Activated naive CD4-positive, alpha-beta T cell treated with anti-CD3 and anti-CD28 coated beads, Interleukin-2, amount 10 ng/mL, durations not matched to agents 7 days and 5 days (primary cell): ENCODE measurements around the gene PITPNB.

Source experiments
- CTCF ChIA-PET: fragments of 350-600 bp; sonication (Branson Sonifier 250); formaldehyde crosslinking; loops from one replicate; lab custom pipeline; 2021; ENCODE audit warnings: antibody characterized with exemption; lab: Charles Lee
- DNase-seq: peaks from one replicate; pipeline ENCODE4 v3.0.0-alpha.2; 2020
- H3K27ac Mint-ChIP-seq: one replicate; pipeline ENCODE4 v1.8.0; 2021; ENCODE audit warnings: mild to moderate bottlenecking, moderate library complexity, mixed read lengths
- H3K27me3 Mint-ChIP-seq: one replicate; pipeline ENCODE4 v1.8.0; 2021; ENCODE audit warnings: mild to moderate bottlenecking, mixed read lengths
- H3K36me3 Mint-ChIP-seq: one replicate; pipeline ENCODE4 v1.8.0; 2021; ENCODE audit warnings: mixed read lengths
- H3K4me1 Mint-ChIP-seq: one replicate; pipeline ENCODE4 v1.8.0; 2021; ENCODE audit warnings: mixed read lengths
- H3K4me3 Mint-ChIP-seq: one replicate; pipeline ENCODE4 v1.8.0; 2021; ENCODE audit warnings: mild to moderate bottlenecking, moderate library complexity, mixed read lengths
- H3K9me3 Mint-ChIP-seq: one replicate; pipeline ENCODE4 v1.8.0; 2021; ENCODE audit warnings: mixed read lengths

Gene PITPNB

DNA sequence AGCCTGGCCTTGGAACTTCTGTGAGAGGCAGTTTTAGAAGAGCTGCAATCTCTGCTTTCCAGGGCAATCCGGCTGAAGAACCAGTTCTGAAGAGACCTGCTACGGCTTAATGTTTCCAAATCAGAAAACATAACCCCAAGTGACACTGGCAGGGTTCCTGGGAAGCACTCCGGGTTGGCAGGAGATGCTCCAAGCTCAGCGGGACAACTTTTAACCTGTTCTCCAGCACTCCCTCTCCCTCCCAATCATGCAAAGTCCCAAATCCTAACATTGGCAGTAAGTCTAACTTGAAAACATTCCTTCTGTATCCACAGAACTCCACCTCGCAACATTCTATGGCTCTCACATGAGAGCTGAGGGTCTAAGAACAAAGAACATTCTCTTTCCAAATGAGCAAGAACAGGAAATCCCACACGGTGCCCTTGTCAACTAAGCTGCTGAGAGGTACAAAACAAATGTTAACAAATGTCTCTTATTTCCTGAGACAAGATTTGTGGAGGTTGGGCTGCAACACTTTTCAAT lies 69.0 kb downstream of the PITPNB start:
- DNase-seq: no peak
- no peak overlapping the region for H3K27ac Mint-ChIP-seq
- peaks cover 52% of the 10 kb centered on the region for H3K36me3 Mint-ChIP-seq
- no peaks in the 10 kb centered on the region for H3K27me3 Mint-ChIP-seq
- CTCF ChIA-PET: no interaction called here
- H3K9me3 Mint-ChIP-seq: no peaks in the 10 kb centered on the region
- peaks cover 3% of the 10 kb centered on the region for H3K4me1 Mint-ChIP-seq
- no peak overlapping the region for H3K4me3 Mint-ChIP-seq

DNA sequence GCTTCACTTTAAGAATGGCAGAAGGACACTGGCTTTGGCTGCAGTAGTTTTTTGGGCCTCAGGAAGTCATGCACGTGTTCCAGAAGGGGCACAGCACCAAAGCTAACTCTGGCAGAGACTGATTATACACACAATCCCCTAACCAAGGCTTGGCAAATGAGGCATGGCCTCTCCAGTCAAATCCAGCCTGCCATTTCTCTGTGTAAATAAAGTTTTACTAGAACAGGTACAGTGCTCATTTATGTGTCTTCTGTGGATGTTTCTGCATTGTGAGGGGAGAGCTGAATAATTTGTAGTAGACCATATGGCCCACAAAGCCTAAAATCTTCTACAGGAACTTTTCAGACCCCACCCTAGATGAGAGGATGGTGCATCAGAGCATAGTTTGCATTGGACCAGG lies 71.1 kb downstream of the PITPNB start:
- Mint-ChIP-seq H3K4me1 (peaks cover 3% of the 10 kb centered on the region), H3K36me3 (peaks cover 40% of the 10 kb centered on the region), H3K27ac (no peak overlapping the region), H3K9me3 (no peaks in the 10 kb centered on the region), H3K4me3 (no peak overlapping the region), H3K27me3 (no peaks in the 10 kb centered on the region)
- CTCF ChIA-PET: no interaction called here
- no peak for DNase-seq

DNA sequence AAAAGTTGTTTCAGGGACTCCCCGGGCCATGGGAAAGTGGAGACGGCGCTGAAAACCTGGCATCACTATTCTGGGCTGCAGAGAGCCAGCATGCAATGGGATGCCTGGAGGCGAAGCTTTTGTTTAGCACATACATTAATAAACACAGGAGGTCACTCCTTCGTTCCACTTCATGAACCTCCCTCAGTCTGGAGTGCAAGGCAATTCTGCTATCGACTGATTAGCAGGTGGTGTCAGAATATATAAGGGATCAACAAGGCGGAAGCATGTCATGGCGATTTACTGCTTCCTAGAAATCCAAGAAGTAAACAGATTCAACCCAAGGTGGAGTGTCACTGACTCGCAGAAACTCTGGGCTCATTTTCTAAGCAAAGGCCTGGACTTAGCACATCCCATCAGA lies 72.1 kb downstream of the PITPNB start:
- H3K36me3 Mint-ChIP-seq: peaks cover 37% of the 10 kb centered on the region
- H3K27me3 Mint-ChIP-seq: no peaks in the 10 kb centered on the region
- no peak overlapping the region for H3K4me3 Mint-ChIP-seq
- CTCF ChIA-PET: no interaction called here
- peaks cover 3% of the 10 kb centered on the region for H3K4me1 Mint-ChIP-seq
- H3K27ac Mint-ChIP-seq: no peak overlapping the region
- H3K9me3 Mint-ChIP-seq: no peaks in the 10 kb centered on the region
- DNase-seq: no peak

DNA sequence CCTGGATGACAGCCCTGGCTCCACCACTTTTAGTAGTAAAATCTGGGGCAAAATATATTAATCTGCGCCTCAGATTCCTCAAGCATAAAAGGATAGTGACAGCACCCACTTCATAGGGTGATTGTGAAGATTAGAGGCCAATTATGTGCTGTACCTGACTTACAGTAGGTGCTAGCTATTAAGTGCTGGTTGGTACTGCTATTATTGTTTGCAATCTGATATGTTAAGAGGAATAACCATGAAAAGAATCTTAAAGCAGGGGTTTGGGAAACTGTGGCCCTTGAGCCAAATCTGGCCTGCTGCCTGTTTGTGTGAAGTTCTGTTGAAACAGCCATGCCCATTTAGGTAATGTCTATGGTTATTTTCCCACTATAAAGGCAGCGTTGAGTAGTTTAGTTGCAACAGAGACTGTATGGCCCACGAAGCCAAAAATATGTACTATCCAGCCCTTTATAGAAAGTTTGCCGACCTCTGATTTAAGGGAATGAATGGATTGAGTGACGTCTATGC lies 72.8 kb downstream of the PITPNB start:
- CTCF ChIA-PET: no interaction called here
- H3K9me3 Mint-ChIP-seq: no peaks in the 10 kb centered on the region
- no peak overlapping the region for H3K4me3 Mint-ChIP-seq
- H3K27me3 Mint-ChIP-seq: no peaks in the 10 kb centered on the region
- DNase-seq: no peak
- peaks cover 3% of the 10 kb centered on the region for H3K4me1 Mint-ChIP-seq
- H3K36me3 Mint-ChIP-seq: peaks cover 37% of the 10 kb centered on the region
- H3K27ac Mint-ChIP-seq: no peak overlapping the region

DNA sequence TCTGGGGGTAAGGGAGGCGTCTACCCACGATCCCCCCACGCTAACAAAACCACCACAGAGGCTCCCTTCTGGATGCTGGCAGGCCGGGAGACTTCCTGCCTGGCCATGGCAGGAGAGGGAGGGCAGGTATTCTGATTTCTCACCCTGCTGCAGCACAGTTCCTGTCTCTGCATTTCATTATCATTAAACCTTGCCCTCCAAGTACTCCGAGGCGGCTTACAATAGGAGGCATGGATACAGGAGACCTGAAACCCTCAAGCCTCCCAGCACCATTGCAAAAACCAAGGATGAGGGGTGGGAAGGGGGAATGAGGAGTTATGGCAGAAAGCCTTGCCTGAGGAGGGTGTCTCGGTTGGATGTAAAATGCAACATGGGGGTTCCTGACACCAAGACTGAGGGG lies 73.4 kb downstream of the PITPNB start:
- H3K4me1 Mint-ChIP-seq: peaks cover 3% of the 10 kb centered on the region
- CTCF ChIA-PET: no interaction called here
- no peak for DNase-seq
- H3K27me3 Mint-ChIP-seq: no peaks in the 10 kb centered on the region
- peaks cover 34% of the 10 kb centered on the region for H3K36me3 Mint-ChIP-seq
- no peak overlapping the region for H3K4me3 Mint-ChIP-seq
- H3K9me3 Mint-ChIP-seq: no peaks in the 10 kb centered on the region
- H3K27ac Mint-ChIP-seq: no peak overlapping the region

DNA sequence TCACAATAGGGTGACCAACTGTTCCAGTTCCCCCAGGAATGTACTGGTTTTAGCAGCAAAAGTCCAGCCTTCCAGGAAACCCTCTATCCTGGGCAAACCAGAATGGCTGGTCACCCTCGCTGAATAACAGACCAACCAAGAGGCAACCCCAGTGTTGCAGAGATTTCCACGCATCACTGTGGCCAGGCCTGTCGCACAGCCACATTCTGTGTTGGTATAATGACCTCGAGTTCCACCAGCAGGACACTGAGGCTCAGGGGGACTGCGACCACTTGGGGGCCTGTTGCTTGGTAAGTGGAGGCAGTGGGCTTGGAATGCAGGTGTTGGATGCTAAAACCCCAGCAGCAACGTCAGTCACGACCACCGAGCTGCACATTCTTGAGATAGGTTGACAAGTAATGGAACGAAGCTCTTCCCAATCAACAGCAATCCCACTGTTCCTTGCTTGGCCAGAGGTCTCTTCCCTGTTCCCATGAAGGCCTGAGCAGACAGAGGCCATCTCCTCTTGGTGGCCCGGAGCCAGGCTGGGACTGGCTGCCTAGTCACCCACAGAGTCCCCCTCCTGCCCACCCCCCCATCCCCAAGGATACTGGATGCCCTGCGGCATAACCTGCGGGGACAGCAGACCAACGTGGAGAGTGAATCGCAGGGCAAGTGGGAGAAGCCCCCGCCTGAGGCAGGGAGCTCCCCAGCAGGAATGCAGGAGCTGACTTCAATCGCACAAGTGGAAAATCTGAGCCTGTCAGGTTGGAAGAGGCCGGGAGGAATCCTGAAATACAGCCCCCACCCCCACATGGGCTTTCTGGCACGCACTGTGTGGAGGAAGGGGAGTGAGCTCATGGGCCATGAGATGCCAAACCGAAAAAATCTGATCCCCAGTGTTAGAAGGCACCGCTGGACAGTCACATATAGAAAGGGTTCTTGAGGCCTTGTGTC lies 74.1 kb downstream of the PITPNB start:
- Mint-ChIP-seq H3K27ac (no peak overlapping the region), H3K4me3 (no peak overlapping the region), H3K4me1 (no peaks in the 10 kb centered on the region), H3K27me3 (no peaks in the 10 kb centered on the region), H3K9me3 (no peaks in the 10 kb centered on the region), H3K36me3 (peaks cover 29% of the 10 kb centered on the region)
- CTCF ChIA-PET: interaction anchor here (1.9 kb wide), 1 partner anchor 9 kb away, joined by 4 read pairs; no protein-coding TSS in a partner anchor
- no peak for DNase-seq

DNA sequence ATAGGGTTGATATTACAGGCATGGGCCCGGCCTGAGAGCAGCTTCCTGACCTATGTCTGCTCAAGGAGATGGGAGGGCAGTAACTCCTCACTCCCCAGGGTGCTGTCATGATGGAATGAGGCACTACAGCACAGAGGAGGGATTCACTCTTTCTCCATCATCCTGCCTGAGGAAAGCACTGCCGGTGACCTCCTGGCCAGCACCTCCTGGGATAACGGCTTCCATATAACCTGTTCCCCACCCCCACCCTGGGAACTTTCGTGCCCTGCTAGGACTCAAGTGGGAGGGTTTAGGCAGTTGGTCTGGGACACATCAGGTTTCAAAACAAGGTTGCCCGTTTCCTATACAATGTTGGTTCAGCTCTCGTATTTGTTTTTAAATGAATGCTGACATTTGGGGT lies 74.8 kb downstream of the PITPNB start:
- H3K4me3 Mint-ChIP-seq: no peak overlapping the region
- CTCF ChIA-PET: interaction anchor here (1.9 kb wide), 1 partner anchor 10 kb away, joined by 4 read pairs; no protein-coding TSS in a partner anchor
- no peaks in the 10 kb centered on the region for H3K9me3 Mint-ChIP-seq
- H3K27me3 Mint-ChIP-seq: no peaks in the 10 kb centered on the region
- H3K4me1 Mint-ChIP-seq: no peaks in the 10 kb centered on the region
- no peak for DNase-seq
- H3K36me3 Mint-ChIP-seq: peaks cover 26% of the 10 kb centered on the region
- no peak overlapping the region for H3K27ac Mint-ChIP-seq

DNA sequence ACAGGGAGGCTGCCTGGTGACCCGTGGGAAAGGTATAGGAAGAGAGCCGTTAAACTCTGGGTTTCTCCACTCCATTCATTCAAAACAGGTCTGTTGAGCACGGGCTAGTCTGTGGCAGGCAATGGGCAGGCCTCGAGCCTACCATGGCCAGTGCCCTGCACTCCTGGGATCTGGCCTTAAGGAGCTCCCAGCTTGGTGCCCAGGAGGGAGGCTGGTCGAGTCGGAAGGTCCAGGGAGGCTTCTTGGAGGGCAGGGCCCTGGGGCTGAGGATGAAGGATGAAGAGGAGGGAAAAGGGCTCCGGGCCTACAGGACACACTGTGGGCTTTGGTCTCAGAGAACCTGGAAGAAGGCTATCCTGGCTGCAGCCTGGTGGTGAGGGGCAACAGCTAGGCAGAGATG lies 75.6 kb downstream of the PITPNB start:
- Mint-ChIP-seq H3K4me1 (no peaks in the 10 kb centered on the region), H3K27me3 (no peaks in the 10 kb centered on the region), H3K27ac (no peak overlapping the region), H3K4me3 (no peak overlapping the region), H3K9me3 (no peaks in the 10 kb centered on the region), H3K36me3 (peaks cover 20% of the 10 kb centered on the region)
- CTCF ChIA-PET: interaction anchor here (1.9 kb wide), 1 partner anchor 11 kb away, joined by 4 read pairs; no protein-coding TSS in a partner anchor
- no peak for DNase-seq

DNA sequence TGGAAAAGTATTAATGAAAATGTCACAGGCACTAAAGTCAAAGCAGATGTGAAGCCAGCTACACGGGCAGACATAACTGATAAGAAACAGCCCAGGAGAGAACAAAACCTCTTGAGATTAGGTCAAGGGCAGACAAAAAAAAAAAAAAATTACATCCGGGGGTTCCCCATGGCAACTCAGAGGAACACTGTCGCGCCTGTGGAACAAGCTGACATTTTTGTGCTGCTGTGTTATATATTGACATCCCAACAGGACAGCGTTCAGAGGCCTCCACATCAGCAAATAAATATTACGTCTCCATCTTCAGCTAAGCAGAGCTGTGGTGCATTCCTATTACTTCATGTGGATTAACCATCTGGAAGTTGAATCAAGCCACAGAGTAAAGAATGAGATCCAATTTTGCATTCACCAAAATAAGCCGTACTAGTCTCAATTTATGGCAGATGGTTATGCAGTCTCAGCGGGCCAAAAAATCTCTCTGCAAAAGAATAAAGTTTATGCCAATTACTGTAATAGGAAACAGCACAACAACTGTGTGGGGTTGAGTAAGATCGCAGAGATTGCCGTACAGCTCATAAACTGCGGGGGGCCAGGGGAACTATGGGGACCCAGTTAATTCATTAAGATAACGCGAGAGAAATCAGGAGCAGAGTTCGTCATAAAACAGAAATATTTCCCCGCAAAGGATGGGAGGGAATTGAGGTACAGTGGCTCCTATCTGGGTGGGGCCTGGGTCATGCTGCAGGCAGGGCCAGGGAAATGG lies 76.2 kb downstream of the PITPNB start:
- no peak for DNase-seq
- Mint-ChIP-seq H3K36me3 (peaks cover 15% of the 10 kb centered on the region), H3K27ac (no peak overlapping the region), H3K4me1 (no peaks in the 10 kb centered on the region), H3K4me3 (no peak overlapping the region), H3K9me3 (peaks cover under 1% of the 10 kb centered on the region), H3K27me3 (no peaks in the 10 kb centered on the region)
- CTCF ChIA-PET: no interaction called here

DNA sequence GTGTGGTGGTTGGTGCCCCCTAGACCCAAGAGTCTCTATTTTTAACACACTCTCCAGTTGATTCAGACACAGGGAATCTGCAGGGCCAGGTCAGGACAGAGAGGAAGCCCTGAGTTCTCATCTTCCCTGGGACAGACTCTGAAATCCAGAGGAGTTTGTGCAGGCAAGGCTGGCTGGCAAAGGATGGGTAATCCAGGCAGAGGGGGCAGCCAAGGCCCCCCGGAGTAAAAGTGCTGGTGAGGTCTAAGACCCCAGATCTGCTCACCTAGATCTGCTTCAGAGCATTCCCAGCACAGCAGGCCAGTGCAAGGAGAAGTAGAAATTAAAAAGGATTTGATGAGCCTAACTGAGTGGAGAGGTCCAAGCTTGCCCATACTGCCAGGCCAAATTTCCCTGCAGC lies 76.9 kb downstream of the PITPNB start:
- Mint-ChIP-seq H3K4me1 (no peaks in the 10 kb centered on the region), H3K9me3 (peaks cover 5% of the 10 kb centered on the region), H3K27ac (no peak overlapping the region), H3K36me3 (peaks cover 13% of the 10 kb centered on the region), H3K4me3 (no peak overlapping the region), H3K27me3 (peaks cover under 1% of the 10 kb centered on the region)
- CTCF ChIA-PET: no interaction called here
- no peak for DNase-seq

DNA sequence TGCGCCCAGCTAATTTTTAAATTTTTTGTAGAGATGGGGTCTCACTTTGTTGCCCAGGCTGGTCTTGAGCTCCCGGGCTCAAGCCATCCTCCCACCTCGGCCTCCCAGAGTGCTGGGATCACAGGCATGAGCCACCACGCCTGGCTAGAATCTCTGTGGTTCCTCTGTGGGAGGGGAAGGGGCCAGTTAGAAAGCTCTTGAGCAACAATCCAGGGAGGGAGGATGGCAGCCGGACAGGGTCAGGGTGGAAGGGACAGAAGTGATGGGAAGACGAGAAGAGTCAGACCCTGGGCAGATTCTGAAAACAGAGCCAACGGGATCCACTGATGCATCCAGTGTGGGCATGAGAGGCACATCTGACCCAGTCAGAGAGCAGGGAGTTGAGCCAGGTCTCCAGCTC lies 78.6 kb downstream of the PITPNB start:
- H3K9me3 Mint-ChIP-seq: peaks cover 5% of the 10 kb centered on the region
- peaks cover 10% of the 10 kb centered on the region for H3K36me3 Mint-ChIP-seq
- CTCF ChIA-PET: no interaction called here
- peaks cover 4% of the 10 kb centered on the region for H3K27me3 Mint-ChIP-seq
- no peak overlapping the region for H3K27ac Mint-ChIP-seq
- no peaks in the 10 kb centered on the region for H3K4me1 Mint-ChIP-seq
- H3K4me3 Mint-ChIP-seq: no peak overlapping the region
- no peak for DNase-seq

DNA sequence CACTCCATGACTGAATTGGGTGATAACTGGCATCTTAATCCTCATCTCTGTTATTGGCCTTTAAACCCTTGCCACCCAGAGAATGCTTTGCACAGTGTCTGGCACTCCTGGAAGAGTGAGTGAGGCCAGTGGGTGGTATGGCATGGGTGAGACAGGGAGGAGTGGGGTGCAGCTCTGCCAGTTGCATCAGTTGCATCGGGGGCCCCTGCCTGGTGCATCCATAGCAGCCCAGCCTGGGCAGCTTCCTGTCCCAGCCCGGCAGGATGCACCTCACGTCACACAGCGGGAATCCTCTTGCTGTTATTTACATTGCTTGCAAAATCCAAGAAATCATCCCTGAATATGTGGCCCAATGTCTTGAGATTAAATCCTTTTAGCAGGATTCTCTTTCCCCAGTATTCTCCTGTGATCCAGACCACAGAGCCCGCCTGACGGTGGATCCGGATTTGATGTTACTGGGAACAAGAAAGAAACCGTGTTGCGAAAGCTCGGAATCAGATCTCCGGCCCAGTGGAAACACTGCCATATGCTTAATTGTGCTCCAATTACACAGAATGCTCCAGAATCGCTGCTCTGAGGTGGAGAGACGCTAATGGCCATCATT lies 79.9 kb downstream of the PITPNB start:
- peaks cover 10% of the 10 kb centered on the region for H3K36me3 Mint-ChIP-seq
- no peaks in the 10 kb centered on the region for H3K4me1 Mint-ChIP-seq
- CTCF ChIA-PET: no interaction called here
- no peak overlapping the region for H3K4me3 Mint-ChIP-seq
- peaks cover 4% of the 10 kb centered on the region for H3K27me3 Mint-ChIP-seq
- no peak for DNase-seq
- H3K9me3 Mint-ChIP-seq: peaks cover 5% of the 10 kb centered on the region
- no peak overlapping the region for H3K27ac Mint-ChIP-seq

DNA sequence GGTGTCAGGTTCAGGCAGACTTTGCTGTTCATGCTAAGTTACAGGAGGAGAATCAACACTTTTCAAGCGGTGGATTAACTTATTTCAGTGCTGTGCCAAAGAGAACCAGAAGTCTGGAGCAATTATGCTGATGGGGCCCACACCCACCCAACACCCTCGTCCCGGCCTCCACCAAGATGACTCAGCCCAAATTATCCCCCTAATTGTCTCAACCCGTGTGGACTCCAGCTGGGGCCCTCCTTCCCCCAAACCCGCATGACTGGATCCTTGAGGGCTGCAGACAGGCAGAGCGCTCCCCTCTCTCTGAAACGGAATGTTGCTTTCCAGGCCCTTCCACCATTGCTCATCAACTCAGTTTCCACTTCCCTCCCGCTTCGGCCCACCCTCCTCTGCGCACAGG lies 82.9 kb downstream of the PITPNB start:
- Mint-ChIP-seq H3K36me3 (peaks cover 1% of the 10 kb centered on the region), H3K27me3 (peaks cover 4% of the 10 kb centered on the region), H3K27ac (no peak overlapping the region), H3K9me3 (peaks cover 5% of the 10 kb centered on the region), H3K4me3 (no peak overlapping the region), H3K4me1 (peaks cover 15% of the 10 kb centered on the region)
- CTCF ChIA-PET: no interaction called here
- DNase-seq: no peak

DNA sequence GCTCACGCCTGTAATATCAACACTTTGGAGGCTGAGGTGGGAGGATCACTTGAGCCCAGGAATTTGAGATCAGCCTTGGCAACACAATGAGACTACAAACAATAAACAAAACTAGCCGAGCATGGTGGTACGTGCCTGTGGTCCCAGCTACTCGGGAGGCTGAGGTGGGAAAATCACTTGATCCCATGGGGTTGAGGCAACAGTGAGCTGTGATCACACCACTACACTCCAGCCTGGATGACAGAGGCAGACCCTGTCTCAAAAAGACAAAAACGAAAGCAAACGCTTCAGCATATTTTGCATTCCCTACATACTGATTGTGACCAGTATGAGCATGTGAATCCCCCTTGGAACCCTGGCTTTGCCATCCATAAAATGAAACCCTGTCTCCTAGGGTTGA lies 83.6 kb downstream of the PITPNB start:
- peaks cover 18% of the 10 kb centered on the region for H3K4me1 Mint-ChIP-seq
- CTCF ChIA-PET: no interaction called here
- no peak for DNase-seq
- peaks cover 4% of the 10 kb centered on the region for H3K27me3 Mint-ChIP-seq
- H3K36me3 Mint-ChIP-seq: peaks cover 1% of the 10 kb centered on the region
- H3K9me3 Mint-ChIP-seq: peaks cover 5% of the 10 kb centered on the region
- no peak overlapping the region for H3K4me3 Mint-ChIP-seq
- no peak overlapping the region for H3K27ac Mint-ChIP-seq
